Neural cell (in vitro differentiated cells): ENCODE data around the gene SEC24D. TPM values are rescaled to one million over a fixed set of nuclear protein-coding genes. Genes with fewer than 3 reads are reported as not detected.

Source experiments
- H2AFZ ChIP-seq: fragments of 200-600, 300-800 bp; sonication (generic), shearing (Covaris generic); 2 replicates; pipeline ENCODE4 v1.6.0; 2014; ENCODE audit warnings: low read depth, mild to moderate bottlenecking, antibody characterized with exemption, low read length, moderate library complexity
- H3F3A ChIP-seq: fragments of 200-600 bp; shearing (Covaris generic); 2 replicates; pipeline ENCODE4 v1.6.1; 2016; ENCODE audit warnings: mild to moderate bottlenecking, moderate library complexity, mixed read lengths, antibody characterized with exemption, low read length; ENCODE audit not compliant: insufficient read depth, poor library complexity, severe bottlenecking
- H3K27ac ChIP-seq: fragments of 200-600, 300-800 bp; sonication (generic), shearing (Covaris generic); 2 replicates; pipeline ENCODE4 v1.5.1; 2014; ENCODE audit warnings: mild to moderate bottlenecking, low read length, moderate library complexity
- H3K27me3 ChIP-seq: fragments of 300-800, 200-600 bp; sonication (generic), shearing (Covaris generic); 2 replicates; pipeline ENCODE4 v1.6.0; 2014; ENCODE audit warnings: mild to moderate bottlenecking, low read depth, low read length, moderate library complexity; ENCODE audit not compliant: insufficient read depth
- H3K36me3 ChIP-seq: fragments of 300-800, 200-600 bp; sonication (generic), shearing (Covaris generic); 2 replicates; pipeline ENCODE4 v1.5.1; 2014; ENCODE audit warnings: mild to moderate bottlenecking, antibody characterized with exemption, low read length, moderate library complexity; ENCODE audit not compliant: insufficient read depth
- H3K4me2 ChIP-seq: fragments of 300-800, 200-600 bp; sonication (generic), shearing (Covaris generic); 2 replicates; pipeline ENCODE4 v1.6.0; 2014; ENCODE audit warnings: mild to moderate bottlenecking, low read length
- H3K4me3 ChIP-seq: fragments of 300-800, 200-600 bp; sonication (generic), shearing (Covaris generic); 2 replicates; pipeline ENCODE4 v1.5.1; 2014; ENCODE audit warnings: mild to moderate bottlenecking, low read length, moderate library complexity
- H3K79me2 ChIP-seq: fragments of 200-600 bp; shearing (Covaris generic); replicated peaks from 2 replicates; pipeline ENCODE4 v1.6.0; 2014; ENCODE audit warnings: mild to moderate bottlenecking, low read length, moderate library complexity; ENCODE audit not compliant: insufficient read depth
- H3K9ac ChIP-seq: fragments of 300-800, 200-600 bp; sonication (generic), shearing (Covaris generic); 2 replicates; pipeline ENCODE4 v1.6.1; 2016; ENCODE audit warnings: mild to moderate bottlenecking, low read length, mixed read lengths
- H3K9me2 ChIP-seq: fragments of 200-600 bp; shearing (Covaris generic); 2 replicates; pipeline ENCODE4 v1.6.1; 2016; ENCODE audit warnings: mild to moderate bottlenecking, low read length, mixed read lengths; ENCODE audit not compliant: insufficient read depth
- H3K9me3 ChIP-seq: fragments of 200-600, 300-800 bp; sonication (generic), shearing (Covaris generic); 2 replicates; pipeline ENCODE4 v1.6.1; 2016; ENCODE audit warnings: mild to moderate bottlenecking, mixed run types, low read length, moderate library complexity, mixed read lengths
- H4K20me1 ChIP-seq: fragments of 200-600 bp; shearing (Covaris generic); 2 replicates; pipeline ENCODE4 v1.6.1; 2016; ENCODE audit warnings: mild to moderate bottlenecking, mixed run types; ENCODE audit not compliant: insufficient read depth
- CTCF ChIP-seq: fragments of 450-650 bp; IDR thresholded peaks from 2 replicates; pipeline ENCODE4 v1.5.1; 2014; ENCODE audit warnings: antibody characterized with exemption, mild to moderate bottlenecking, moderate library complexity; ENCODE audit not compliant: poor library complexity, severe bottlenecking
- EP300 ChIP-seq: fragments of 450-650 bp; conservative IDR thresholded peaks from 2 replicates; pipeline ENCODE4 v1.6.1; 2014; ENCODE audit warnings: antibody characterized with exemption, mild to moderate bottlenecking, moderate library complexity; ENCODE audit not compliant: poor library complexity, severe bottlenecking
- EZH2 ChIP-seq: fragments of 200-600, 300-800 bp; shearing (Covaris generic), sonication (generic); IDR thresholded peaks from 2 replicates; pipeline ENCODE4 v1.6.1; 2014; ENCODE audit warnings: antibody characterized with exemption, low read length, borderline replicate concordance, mild to moderate bottlenecking; ENCODE audit not compliant: insufficient read depth, poor library complexity, severe bottlenecking
- MXI1 ChIP-seq: fragments of 450-650 bp; conservative IDR thresholded peaks from 2 replicates; pipeline ENCODE4 v1.6.1; 2014; ENCODE audit warnings: antibody characterized with exemption, mild to moderate bottlenecking; ENCODE audit not compliant: poor library complexity, severe bottlenecking
- POLR2AphosphoS5 ChIP-seq: IDR thresholded peaks from 2 replicates; pipeline ENCODE4 v1.6.1; 2012
- RAD21 ChIP-seq: fragments of 450-650 bp; conservative IDR thresholded peaks from 2 replicates; pipeline ENCODE4 v1.6.1; 2014; ENCODE audit warnings: antibody characterized with exemption, mild to moderate bottlenecking, moderate library complexity
- REST ChIP-seq: IDR thresholded peaks from 2 replicates; pipeline ENCODE4 v1.6.1; 2012; ENCODE audit warnings: borderline replicate concordance
- SMC3 ChIP-seq: fragments of 450-650 bp; conservative IDR thresholded peaks from 2 replicates; pipeline ENCODE4 v1.6.1; 2014; ENCODE audit warnings: antibody characterized with exemption, mild to moderate bottlenecking, moderate library complexity; ENCODE audit not compliant: poor library complexity
- TAF1 ChIP-seq: IDR thresholded peaks from 2 replicates; pipeline ENCODE4 v1.6.1; 2012; ENCODE audit warnings: low read depth
- polyA plus RNA-seq: library from polyadenylated mRNA; depleted of rRNA; stranded (reverse); fragments of >200 nt; gene quantifications from 2 replicates; pipeline ENCODE4 v1.2.3, GENCODE V29; 2014

The SEC24D gene
- polyA plus RNA-seq, 1 donor from 2014 or later: 7.8 TPM

GRCh38 chr4:118884716-118885115 lies 48.8 kb upstream of the SEC24D start:
- no peaks in the 10 kb centered on the region for H3K36me3 ChIP-seq
- no peak overlapping the region for H2AFZ ChIP-seq
- no peak overlapping the region for H3K9ac ChIP-seq
- TF ChIP-seq REST: no peak
- TF ChIP-seq TAF1: no peak
- TF ChIP-seq MXI1: no peak
- no peak for TF ChIP-seq SMC3
- TF ChIP-seq EP300: no peak
- no peak for TF ChIP-seq EZH2
- no peak for TF ChIP-seq RAD21
- TF ChIP-seq CTCF: no peak
- no peak for TF ChIP-seq POLR2AphosphoS5
- H3K4me3 ChIP-seq: no peak overlapping the region
- no peaks in the 10 kb centered on the region for H3K9me2 ChIP-seq
- no peak overlapping the region for H3K27ac ChIP-seq
- H3K79me2 ChIP-seq: no peaks in the 10 kb centered on the region
- no peaks in the 10 kb centered on the region for H3F3A ChIP-seq
- H4K20me1 ChIP-seq: no peaks in the 10 kb centered on the region
- no peaks in the 10 kb centered on the region for H3K9me3 ChIP-seq
- no peak overlapping the region for H3K4me2 ChIP-seq
- peaks cover 11% of the 10 kb centered on the region for H3K27me3 ChIP-seq

GRCh38 chr4:118883861-118884260 lies 47.9 kb upstream of the SEC24D start:
- no peak overlapping the region for H2AFZ ChIP-seq
- H3K4me2 ChIP-seq: no peak overlapping the region
- H3K79me2 ChIP-seq: no peaks in the 10 kb centered on the region
- peaks cover 11% of the 10 kb centered on the region for H3K27me3 ChIP-seq
- H3K27ac ChIP-seq: no peak overlapping the region
- no peaks in the 10 kb centered on the region for H3K9me3 ChIP-seq
- H3K9ac ChIP-seq: no peak overlapping the region
- H3K4me3 ChIP-seq: no peak overlapping the region
- no peaks in the 10 kb centered on the region for H4K20me1 ChIP-seq
- no peaks in the 10 kb centered on the region for H3K36me3 ChIP-seq
- H3F3A ChIP-seq: no peaks in the 10 kb centered on the region
- no peaks in the 10 kb centered on the region for H3K9me2 ChIP-seq
- no peak for TF ChIP-seq EZH2
- no peak for TF ChIP-seq POLR2AphosphoS5
- no peak for TF ChIP-seq SMC3
- no peak for TF ChIP-seq EP300
- no peak for TF ChIP-seq TAF1
- TF ChIP-seq REST: no peak
- TF ChIP-seq RAD21: no peak
- no peak for TF ChIP-seq CTCF
- no peak for TF ChIP-seq MXI1
